Measurements from ENCODE around the gene KIF1A. TPM values are rescaled to one million over a fixed set of nuclear protein-coding genes. Genes with fewer than 3 reads are reported as not detected.
A peak's percentile ranks its signal among the peaks of the same experiment; 100 is the strongest.

The KIF1A gene
- total and polyA plus RNA-seq, 2 of the 13 experiments (the other 11 are each of a cell fraction or from before 2014, with no cell fraction given) = 0.01 TPM; not detected in 1

DNA sequence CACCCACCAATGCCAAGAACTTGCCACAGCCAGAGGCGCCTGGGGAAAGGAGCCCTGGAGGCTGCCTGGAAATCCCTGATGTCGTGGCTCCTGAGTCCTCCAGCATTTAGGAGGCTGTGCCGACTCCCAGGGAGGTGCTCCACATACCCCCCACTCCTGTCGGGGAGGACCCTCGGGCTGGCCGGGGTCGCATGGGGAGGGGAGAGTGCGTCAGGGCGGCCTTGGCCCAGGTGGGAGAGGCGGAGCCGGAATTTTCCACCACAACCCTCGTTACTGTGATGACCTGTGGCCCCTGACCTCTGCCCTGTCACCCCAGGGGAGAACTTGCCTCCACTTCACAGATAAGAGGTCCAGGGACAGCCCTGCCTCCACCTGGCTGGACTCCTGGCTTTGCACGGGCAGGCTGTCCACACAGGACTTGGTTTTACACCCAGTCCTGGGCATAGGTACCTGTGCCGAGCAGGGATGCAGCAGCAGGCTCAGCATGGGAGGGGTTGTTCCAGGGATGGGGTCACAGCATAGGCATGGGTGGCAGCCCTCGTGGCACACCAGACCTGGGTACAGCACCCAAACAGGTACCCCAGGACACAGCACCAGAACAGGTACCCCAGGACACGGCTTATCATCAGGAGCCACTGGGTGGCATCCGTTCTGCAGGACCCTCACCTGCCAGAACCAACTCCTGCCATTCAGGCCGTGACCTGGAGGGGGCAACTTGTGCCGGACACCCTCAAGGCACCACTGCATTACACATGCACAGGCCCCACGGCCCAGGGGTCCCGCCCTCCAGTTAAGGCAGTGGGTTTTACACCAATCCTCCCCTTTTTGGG, 36.3 kb upstream of the KIF1A start (continued):
- TF ChIP-seq, protein P1, sequence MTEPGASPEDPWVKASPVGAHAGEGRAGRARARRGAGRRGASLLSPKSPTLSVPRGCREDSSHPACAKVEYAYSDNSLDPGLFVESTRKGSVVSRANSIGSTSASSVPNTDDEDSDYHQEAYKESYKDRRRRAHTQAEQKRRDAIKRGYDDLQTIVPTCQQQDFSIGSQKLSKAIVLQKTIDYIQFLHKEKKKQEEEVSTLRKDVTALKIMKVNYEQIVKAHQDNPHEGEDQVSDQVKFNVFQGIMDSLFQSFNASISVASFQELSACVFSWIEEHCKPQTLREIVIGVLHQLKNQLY (CRISPR knock-in tag; IDR thresholded peaks at IDR 0.05) = no peak; the same call in 1 of the 2 replicates
- TF ChIP-seq HOXA3 (CRISPR knock-in tag; IDR thresholded peaks at IDR 0.05) (peak; percentile 46; the same call in 1 of the 2 replicates), PCBP1 (IDR thresholded peaks at IDR 0.05; ENCODE audit: borderline replicate concordance, low read depth, low read length) (0 out of 2 replicates have a peak, but pooled peaks have one; percentile 43), FOXP1 (IDR thresholded peaks at IDR 0.05) (no peak), FOXP1 (CRISPR knock-in tag; IDR thresholded peaks at IDR 0.05) (no peak), JUN (CRISPR knock-in tag; IDR thresholded peaks at IDR 0.05) (0 out of 2 replicates have a peak, but pooled peaks have one; percentile 60), ZMYM2 (CRISPR knock-in tag; IDR thresholded peaks at IDR 0.05) (no peak), TBL1XR1 (IDR thresholded peaks at IDR 0.05; ENCODE audit: borderline replicate concordance, low read length, partially characterized antibody) (no peak), THAP7 (CRISPR knock-in tag; IDR thresholded peaks at IDR 0.05) (no peak), ZNF691 (CRISPR knock-in tag; IDR thresholded peaks at IDR 0.05; ENCODE audit: borderline replicate concordance, low read depth) (peak; percentile 85), PATZ1 (CRISPR knock-in tag; IDR thresholded peaks at IDR 0.05) (peak; percentile 83), ZNF883 (CRISPR knock-in tag; IDR thresholded peaks at IDR 0.05; ENCODE audit: not compliant biosample characterization) (no peak), ZNF121 (CRISPR knock-in tag; IDR thresholded peaks at IDR 0.05) (no peak), ZNF274 (CRISPR knock-in tag; IDR thresholded peaks at IDR 0.05) (no peak), POGZ (CRISPR knock-in tag; IDR thresholded peaks at IDR 0.05) (no peak), NFE2 (CRISPR knock-in tag; IDR thresholded peaks at IDR 0.05) (no peak), PLRG1 (conservative IDR thresholded peaks at IDR 0.05) (no peak), ZNF256 (CRISPR knock-in tag; conservative IDR thresholded peaks at IDR 0.05) (no peak)
- TF ChIP-seq, protein P2, sequence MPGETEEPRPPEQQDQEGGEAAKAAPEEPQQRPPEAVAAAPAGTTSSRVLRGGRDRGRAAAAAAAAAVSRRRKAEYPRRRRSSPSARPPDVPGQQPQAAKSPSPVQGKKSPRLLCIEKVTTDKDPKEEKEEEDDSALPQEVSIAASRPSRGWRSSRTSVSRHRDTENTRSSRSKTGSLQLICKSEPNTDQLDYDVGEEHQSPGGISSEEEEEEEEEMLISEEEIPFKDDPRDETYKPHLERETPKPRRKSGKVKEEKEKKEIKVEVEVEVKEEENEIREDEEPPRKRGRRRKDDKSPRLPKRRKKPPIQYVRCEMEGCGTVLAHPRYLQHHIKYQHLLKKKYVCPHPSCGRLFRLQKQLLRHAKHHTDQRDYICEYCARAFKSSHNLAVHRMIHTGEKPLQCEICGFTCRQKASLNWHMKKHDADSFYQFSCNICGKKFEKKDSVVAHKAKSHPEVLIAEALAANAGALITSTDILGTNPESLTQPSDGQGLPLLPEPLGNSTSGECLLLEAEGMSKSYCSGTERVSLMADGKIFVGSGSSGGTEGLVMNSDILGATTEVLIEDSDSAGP (CRISPR knock-in tag; IDR thresholded peaks at IDR 0.05; ENCODE audit: borderline replicate concordance) = peak; percentile 46; the same call in 1 of the 2 replicates
- TF ChIP-seq, protein P3, sequence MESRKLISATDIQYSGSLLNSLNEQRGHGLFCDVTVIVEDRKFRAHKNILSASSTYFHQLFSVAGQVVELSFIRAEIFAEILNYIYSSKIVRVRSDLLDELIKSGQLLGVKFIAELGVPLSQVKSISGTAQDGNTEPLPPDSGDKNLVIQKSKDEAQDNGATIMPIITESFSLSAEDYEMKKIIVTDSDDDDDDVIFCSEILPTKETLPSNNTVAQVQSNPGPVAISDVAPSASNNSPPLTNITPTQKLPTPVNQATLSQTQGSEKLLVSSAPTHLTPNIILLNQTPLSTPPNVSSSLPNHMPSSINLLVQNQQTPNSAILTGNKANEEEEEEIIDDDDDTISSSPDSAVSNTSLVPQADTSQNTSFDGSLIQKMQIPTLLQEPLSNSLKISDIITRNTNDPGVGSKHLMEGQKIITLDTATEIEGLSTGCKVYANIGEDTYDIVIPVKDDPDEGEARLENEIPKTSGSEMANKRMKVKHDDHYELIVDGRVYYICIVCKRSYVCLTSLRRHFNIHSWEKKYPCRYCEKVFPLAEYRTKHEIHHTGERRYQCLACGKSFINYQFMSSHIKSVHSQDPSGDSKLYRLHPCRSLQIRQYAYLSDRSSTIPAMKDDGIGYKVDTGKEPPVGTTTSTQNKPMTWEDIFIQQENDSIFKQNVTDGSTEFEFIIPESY (CRISPR knock-in tag; IDR thresholded peaks at IDR 0.05) = peak; percentile 70
- TF ChIP-seq, protein P4, sequence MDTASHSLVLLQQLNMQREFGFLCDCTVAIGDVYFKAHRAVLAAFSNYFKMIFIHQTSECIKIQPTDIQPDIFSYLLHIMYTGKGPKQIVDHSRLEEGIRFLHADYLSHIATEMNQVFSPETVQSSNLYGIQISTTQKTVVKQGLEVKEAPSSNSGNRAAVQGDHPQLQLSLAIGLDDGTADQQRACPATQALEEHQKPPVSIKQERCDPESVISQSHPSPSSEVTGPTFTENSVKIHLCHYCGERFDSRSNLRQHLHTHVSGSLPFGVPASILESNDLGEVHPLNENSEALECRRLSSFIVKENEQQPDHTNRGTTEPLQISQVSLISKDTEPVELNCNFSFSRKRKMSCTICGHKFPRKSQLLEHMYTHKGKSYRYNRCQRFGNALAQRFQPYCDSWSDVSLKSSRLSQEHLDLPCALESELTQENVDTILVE (CRISPR knock-in tag; IDR thresholded peaks at IDR 0.05) = no peak
